BLaER1 (cell line): ENCODE data around the gene PURA.
"Not testable (repeated sequence)": the region's sequence is repeated elsewhere in the genome, so short reads cannot be mapped to it uniquely, and the experiment has no call there.

Source experiments
- H3K27ac ChIP-seq: shearing (Covaris generic); formaldehyde crosslinking; 2 replicates; pipeline ENCODE4 v1.8.1; 2022
- H3K27me3 ChIP-seq: shearing (Covaris generic); formaldehyde crosslinking; 2 replicates; pipeline ENCODE4 v1.8.1; 2022
- H3K36me3 ChIP-seq: shearing (Covaris generic); formaldehyde crosslinking; 2 replicates; pipeline ENCODE4 v1.8.1; 2022
- H3K4me1 ChIP-seq: shearing (Covaris generic); formaldehyde crosslinking; 2 replicates; pipeline ENCODE4 v1.8.1; 2022
- H3K4me2 ChIP-seq: shearing (Covaris generic); formaldehyde crosslinking; 2 replicates; pipeline ENCODE4 v1.8.1; 2022
- H3K4me3 ChIP-seq: shearing (Covaris generic); formaldehyde crosslinking; 2 replicates; pipeline ENCODE4 v1.8.1; 2022
- H3K9ac ChIP-seq: shearing (Covaris generic); formaldehyde crosslinking; 2 replicates; pipeline ENCODE4 v1.8.1; 2022
- H3K9me3 ChIP-seq: shearing (Covaris generic); formaldehyde crosslinking; 2 replicates; pipeline ENCODE4 v1.8.1; 2022
- H4K20me1 ChIP-seq: shearing (Covaris generic); formaldehyde crosslinking; 2 replicates; pipeline ENCODE4 v1.8.1; 2022
- Cebpa-rat ChIP-seq: shearing (Covaris generic); IDR thresholded peaks from 2 replicates; pipeline ENCODE4 v1.8.1; 2022

Gene PURA

GRCh38 chr5:140145818-140146522 lies 32.1 kb downstream of the PURA start:
- no peak for TF ChIP-seq Cebpa-rat
- peaks cover 37% of the 10 kb centered on the region for H3K4me1 ChIP-seq
- H3K4me2 ChIP-seq: peak overlapping the region; percentile 94
- H3K4me3 ChIP-seq: peak overlapping the region; percentile 62
- H3K36me3 ChIP-seq: no peaks in the 10 kb centered on the region
- H4K20me1 ChIP-seq: peaks cover 37% of the 10 kb centered on the region
- peaks cover 40% of the 10 kb centered on the region for H3K27me3 ChIP-seq
- H3K27ac ChIP-seq: no peak overlapping the region
- no peak overlapping the region for H3K9ac ChIP-seq
- no peaks in the 10 kb centered on the region for H3K9me3 ChIP-seq

- Histone ChIP-seq H3K27ac (no peak overlapping the region), H3K4me3 (peak overlapping the region; percentile 62), H3K4me2 (peak overlapping the region; percentile 94), H3K4me1 (peaks cover 42% of the 10 kb centered on the region), H4K20me1 (peaks cover 37% of the 10 kb centered on the region), H3K9ac (no peak overlapping the region), H3K27me3 (peaks cover 40% of the 10 kb centered on the region), H3K9me3 (no peaks in the 10 kb centered on the region), H3K36me3 (no peaks in the 10 kb centered on the region)
- TF ChIP-seq Cebpa-rat: no peak
Measured at GRCh38 chr5:140146523-140146842, 32.6 kb downstream of the PURA start.

GRCh38 chr5:140147460-140147859 lies 33.6 kb downstream of the PURA start:
- Histone ChIP-seq H3K4me2 (no peak overlapping the region), H4K20me1 (peaks cover 37% of the 10 kb centered on the region), H3K27me3 (peaks cover 40% of the 10 kb centered on the region), H3K4me1 (peaks cover 52% of the 10 kb centered on the region), H3K9me3 (no peaks in the 10 kb centered on the region), H3K4me3 (no peak overlapping the region), H3K36me3 (no peaks in the 10 kb centered on the region), H3K9ac (no peak overlapping the region), H3K27ac (no peak overlapping the region)
- TF ChIP-seq Cebpa-rat: no peak

GRCh38 chr5:140148508-140148907 lies 34.6 kb downstream of the PURA start:
- Histone ChIP-seq H3K4me1 (peaks cover 62% of the 10 kb centered on the region), H3K9ac (no peak overlapping the region), H4K20me1 (peaks cover 35% of the 10 kb centered on the region), H3K27me3 (peaks cover 40% of the 10 kb centered on the region), H3K9me3 (no peaks in the 10 kb centered on the region), H3K4me2 (no peak overlapping the region), H3K4me3 (no peak overlapping the region), H3K36me3 (no peaks in the 10 kb centered on the region), H3K27ac (no peak overlapping the region)
- TF ChIP-seq Cebpa-rat: no peak

GRCh38 chr5:140150201-140150600 lies 36.3 kb downstream of the PURA start:
- peaks cover 36% of the 10 kb centered on the region for H3K27me3 ChIP-seq
- H4K20me1 ChIP-seq: peaks cover 27% of the 10 kb centered on the region
- H3K4me3 ChIP-seq: no peak overlapping the region
- H3K36me3 ChIP-seq: no peaks in the 10 kb centered on the region
- no peak for TF ChIP-seq Cebpa-rat
- H3K4me2 ChIP-seq: no peak overlapping the region
- no peaks in the 10 kb centered on the region for H3K9me3 ChIP-seq
- H3K4me1 ChIP-seq: peaks cover 69% of the 10 kb centered on the region
- H3K27ac ChIP-seq: no peak overlapping the region
- no peak overlapping the region for H3K9ac ChIP-seq

- H3K4me1 ChIP-seq: peaks cover 69% of the 10 kb centered on the region
- no peak overlapping the region for H3K9ac ChIP-seq
- H3K36me3 ChIP-seq: no peaks in the 10 kb centered on the region
Measured at GRCh38 chr5:140151144-140152021, 37.5 kb downstream of the PURA start.

GRCh38 chr5:140152022-140152999 lies 38.4 kb downstream of the PURA start:
- H3K27ac ChIP-seq: peak overlapping the region; percentile 87
- H3K27me3 ChIP-seq: peaks cover 15% of the 10 kb centered on the region
- no peaks in the 10 kb centered on the region for H3K9me3 ChIP-seq
- H3K9ac ChIP-seq: peak overlapping the region; percentile 70; the same call in 1 of the 2 replicates
- H3K4me3 ChIP-seq: peak overlapping the region; percentile 47
- no peak; the same call in 1 of the 2 replicates for TF ChIP-seq Cebpa-rat
- H4K20me1 ChIP-seq: 0 out of 2 replicates have a peak, but pooled peaks cover 7% of the 10 kb centered on the region
- peak overlapping the region; percentile 97 for H3K4me2 ChIP-seq
- H3K4me1 ChIP-seq: peaks cover 73% of the 10 kb centered on the region
- no peaks in the 10 kb centered on the region for H3K36me3 ChIP-seq

More at GRCh38 chr5:140151144-140152021, 37.5 kb downstream of the PURA start:
- Histone ChIP-seq H3K4me2 (peak overlapping the region; percentile 97), H4K20me1 (peaks cover 16% of the 10 kb centered on the region), H3K27ac (peak overlapping the region; percentile 87; the same call in 1 of the 2 replicates), H3K9me3 (no peaks in the 10 kb centered on the region), H3K27me3 (peaks cover 24% of the 10 kb centered on the region), H3K4me3 (no peak overlapping the region)
- TF ChIP-seq Cebpa-rat: no peak

GRCh38 chr5:140153255-140153654 lies 39.3 kb downstream of the PURA start:
- H3K4me2 ChIP-seq: peak overlapping the region; percentile 97
- H3K9me3 ChIP-seq: no peaks in the 10 kb centered on the region
- H3K4me3 ChIP-seq: peak overlapping the region; percentile 47
- H3K27ac ChIP-seq: peak overlapping the region; percentile 87
- peaks cover 73% of the 10 kb centered on the region for H3K4me1 ChIP-seq
- no peaks in the 10 kb centered on the region for H3K36me3 ChIP-seq
- peaks cover 5% of the 10 kb centered on the region for H3K27me3 ChIP-seq
- peak overlapping the region; percentile 42; the same call in 1 of the 2 replicates for H3K9ac ChIP-seq
- no peaks in the 10 kb centered on the region for H4K20me1 ChIP-seq
- TF ChIP-seq Cebpa-rat: no peak

GRCh38 chr5:140153905-140154304 lies 40.0 kb downstream of the PURA start:
- Histone ChIP-seq H3K4me1 (peaks cover 73% of the 10 kb centered on the region), H3K27ac (peak overlapping the region; percentile 87), H3K9me3 (no peaks in the 10 kb centered on the region), H3K4me3 (peak overlapping the region; percentile 47; the same call in 1 of the 2 replicates), H3K4me2 (peak overlapping the region; percentile 97), H4K20me1 (no peaks in the 10 kb centered on the region), H3K27me3 (no peaks in the 10 kb centered on the region; the same call in 1 of the 2 replicates), H3K9ac (peak overlapping the region; percentile 42; the same call in 1 of the 2 replicates), H3K36me3 (no peaks in the 10 kb centered on the region)
- no peak for TF ChIP-seq Cebpa-rat

- Histone ChIP-seq H3K27ac (peak overlapping the region; percentile 87; the same call in 1 of the 2 replicates), H3K4me2 (peak overlapping the region; percentile 97), H3K9ac (peak overlapping the region; percentile 42; the same call in 1 of the 2 replicates), H3K4me1 (peaks cover 67% of the 10 kb centered on the region)
- not testable (repeated sequence) for H3K36me3 ChIP-seq, H4K20me1 ChIP-seq, H3K4me3 ChIP-seq, H3K9me3 ChIP-seq, H3K27me3 ChIP-seq
Measured at GRCh38 chr5:140154710-140155381, 40.9 kb downstream of the PURA start.
